K562 (cell line): ENCODE results near the gene WDR17.

ENCODE experiments used
- EWSR1 ChIP-seq: fragments of 450-650 bp; IDR thresholded peaks from 2 replicates; pipeline ENCODE4 v1.6.1; 2018; ENCODE audit warnings: borderline replicate concordance, mild to moderate bottlenecking, low read depth, moderate library complexity; ENCODE audit not compliant: partially characterized antibody
- EZH2 ChIP-seq: IDR thresholded peaks from 2 replicates; pipeline ENCODE4 v1.6.1; 2012; ENCODE audit warnings: low read depth, mild to moderate bottlenecking, inconsistent platforms, low read length, borderline replicate concordance
- HMG20A ChIP-seq: fragments of 450-650 bp; formaldehyde crosslinking; conservative IDR thresholded peaks from 2 replicates; pipeline ENCODE4 v1.4.0; 2020; ENCODE audit warnings: mild to moderate bottlenecking, mixed read lengths
- JUNB ChIP-seq: fragments of 450-650 bp; formaldehyde crosslinking; conservative IDR thresholded peaks from 2 replicates; pipeline ENCODE4 v1.4.0; 2020; ENCODE audit warnings: mild to moderate bottlenecking
- JUND ChIP-seq, 2 experiments: IDR thresholded peaks; 2 replicates in 1 of 2; 3 replicates in 1 of 2; pipeline ENCODE4 v1.6.1; 2011; ENCODE audit warnings: borderline replicate concordance in 2 of 2, low read depth in 2 of 2, low read length in 2 of 2, improper control_type of control experiment in 1 of 2, missing biosample characterization in 1 of 2, missing genetic modification characterization in 1 of 2, missing genetic modification reagents in 1 of 2
- KLF16 ChIP-seq: IDR thresholded peaks from 2 replicates; pipeline ENCODE4 v1.6.1; 2016; ENCODE audit warnings: antibody characterized with exemption
- NFE2 ChIP-seq: IDR thresholded peaks from 2 replicates; pipeline ENCODE4 v1.6.1; 2014; ENCODE audit warnings: antibody characterized with exemption, low read depth
- NR3C1 ChIP-seq: sonication (generic); formaldehyde crosslinking; IDR thresholded peaks from 2 replicates; pipeline ENCODE4 v1.8.1; 2022; ENCODE audit warnings: missing genetic modification reagents
- POLR2A ChIP-seq: fragments of 450-650 bp; conservative IDR thresholded peaks from 2 replicates; pipeline ENCODE4 v1.6.1; 2016
- TARDBP ChIP-seq: fragments of 450-650 bp; IDR thresholded peaks from 2 replicates; pipeline ENCODE4 v1.6.1; 2016
- YBX1 ChIP-seq: fragments of 450-650 bp; IDR thresholded peaks from 2 replicates; pipeline ENCODE4 v1.7.1; 2016; ENCODE audit warnings: mild to moderate bottlenecking
- TF ChIP-seq, protein P1 (sequence below), 2 experiments: fragments of 450-650 bp in 1 of 2; IDR thresholded peaks; 2 replicates each; pipeline ENCODE4 v1.6.1; 2011 to 2017; ENCODE audit warnings: low read depth in 2 of 2, antibody characterized with exemption in 1 of 2, borderline replicate concordance in 1 of 2, low read length in 1 of 2, mild to moderate bottlenecking in 1 of 2, mixed read lengths in 1 of 2; ENCODE audit not compliant: control insufficient read depth in 1 of 2
- TF ChIP-seq, protein P2 (sequence below): fragments of 450-650 bp; formaldehyde crosslinking; IDR thresholded peaks from 2 replicates; pipeline ENCODE4 v1.4.0; 2020; ENCODE audit warnings: mild to moderate bottlenecking, moderate library complexity

DNA sequence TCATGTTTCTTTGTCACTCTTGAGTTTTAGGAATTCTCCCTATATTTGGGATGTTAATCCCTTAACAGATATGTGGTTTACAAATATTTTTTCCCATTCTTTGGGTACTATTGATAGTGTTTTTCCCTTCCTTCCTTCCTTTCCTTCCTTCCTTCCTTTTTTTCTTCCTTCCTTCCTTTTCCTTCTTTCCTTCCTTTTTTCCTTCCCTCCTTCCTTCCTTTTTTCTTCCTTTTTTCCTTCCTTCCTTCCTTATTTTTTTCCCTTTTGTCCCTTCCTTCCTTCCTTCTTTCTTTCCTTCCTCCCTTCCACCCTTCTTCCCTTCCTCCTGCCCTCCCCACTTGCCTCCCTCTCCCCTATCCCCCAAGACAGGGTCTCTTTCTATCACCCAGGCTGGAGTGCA, 42.1 kb downstream of the WDR17 start:
- TF ChIP-seq JUNB (CRISPR knock-in tag) (no peak), NFE2 (no peak), POLR2A (no peak), TARDBP (no peak), EWSR1 (no peak), JUND (IDR thresholded peaks at IDR 0.05; ENCODE audit: borderline replicate concordance, low read depth, low read length) (no peak), JUND (tag; IDR thresholded peaks at IDR 0.05; ENCODE audit: borderline replicate concordance, low read depth, low read length) (no peak), NR3C1 (no peak), EZH2 (no peak), YBX1 (no peak), KLF16 (no peak), HMG20A (CRISPR knock-in tag) (no peak)
- TF ChIP-seq, protein P1, sequence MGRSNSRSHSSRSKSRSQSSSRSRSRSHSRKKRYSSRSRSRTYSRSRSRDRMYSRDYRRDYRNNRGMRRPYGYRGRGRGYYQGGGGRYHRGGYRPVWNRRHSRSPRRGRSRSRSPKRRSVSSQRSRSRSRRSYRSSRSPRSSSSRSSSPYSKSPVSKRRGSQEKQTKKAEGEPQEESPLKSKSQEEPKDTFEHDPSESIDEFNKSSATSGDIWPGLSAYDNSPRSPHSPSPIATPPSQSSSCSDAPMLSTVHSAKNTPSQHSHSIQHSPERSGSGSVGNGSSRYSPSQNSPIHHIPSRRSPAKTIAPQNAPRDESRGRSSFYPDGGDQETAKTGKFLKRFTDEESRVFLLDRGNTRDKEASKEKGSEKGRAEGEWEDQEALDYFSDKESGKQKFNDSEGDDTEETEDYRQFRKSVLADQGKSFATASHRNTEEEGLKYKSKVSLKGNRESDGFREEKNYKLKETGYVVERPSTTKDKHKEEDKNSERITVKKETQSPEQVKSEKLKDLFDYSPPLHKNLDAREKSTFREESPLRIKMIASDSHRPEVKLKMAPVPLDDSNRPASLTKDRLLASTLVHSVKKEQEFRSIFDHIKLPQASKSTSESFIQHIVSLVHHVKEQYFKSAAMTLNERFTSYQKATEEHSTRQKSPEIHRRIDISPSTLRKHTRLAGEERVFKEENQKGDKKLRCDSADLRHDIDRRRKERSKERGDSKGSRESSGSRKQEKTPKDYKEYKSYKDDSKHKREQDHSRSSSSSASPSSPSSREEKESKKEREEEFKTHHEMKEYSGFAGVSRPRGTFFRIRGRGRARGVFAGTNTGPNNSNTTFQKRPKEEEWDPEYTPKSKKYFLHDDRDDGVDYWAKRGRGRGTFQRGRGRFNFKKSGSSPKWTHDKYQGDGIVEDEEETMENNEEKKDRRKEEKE (IDR thresholded peaks at IDR 0.05; ENCODE audit: borderline replicate concordance in 1 of 2, control insufficient read depth in 1 of 2, low read depth in 2 of 2, low read length in 1 of 2): no peak
- TF ChIP-seq, protein P2, sequence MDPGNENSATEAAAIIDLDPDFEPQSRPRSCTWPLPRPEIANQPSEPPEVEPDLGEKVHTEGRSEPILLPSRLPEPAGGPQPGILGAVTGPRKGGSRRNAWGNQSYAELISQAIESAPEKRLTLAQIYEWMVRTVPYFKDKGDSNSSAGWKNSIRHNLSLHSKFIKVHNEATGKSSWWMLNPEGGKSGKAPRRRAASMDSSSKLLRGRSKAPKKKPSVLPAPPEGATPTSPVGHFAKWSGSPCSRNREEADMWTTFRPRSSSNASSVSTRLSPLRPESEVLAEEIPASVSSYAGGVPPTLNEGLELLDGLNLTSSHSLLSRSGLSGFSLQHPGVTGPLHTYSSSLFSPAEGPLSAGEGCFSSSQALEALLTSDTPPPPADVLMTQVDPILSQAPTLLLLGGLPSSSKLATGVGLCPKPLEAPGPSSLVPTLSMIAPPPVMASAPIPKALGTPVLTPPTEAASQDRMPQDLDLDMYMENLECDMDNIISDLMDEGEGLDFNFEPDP (CRISPR knock-in tag): no peak
